ENCODE results near the gene SOAT1.
"Not testable (repeated sequence)": the region's sequence is repeated elsewhere in the genome, so short reads cannot be mapped to it uniquely, and the experiment has no call there.

Gene SOAT1

GRCh38 chr1:179353546-179353945 lies 59.9 kb downstream of the SOAT1 start:
- Histone ChIP-seq H3K36me3 (ENCODE audit: control insufficient read depth in 1 of 2, insufficient read depth in 2 of 2, low read length in 2 of 2) (peaks cover 23 to 28% of the 10 kb centered on the region in 2 donors), H3K4me3 (ENCODE audit: low read depth in 1 of 2, low read length in 2 of 2) (no peak overlapping the region), H3K27me3 (ENCODE audit: low read depth, low read length) (no peaks in the 10 kb centered on the region), H3K9me3 (ENCODE audit: control insufficient read depth in 1 of 2, low read length in 2 of 2) (no peaks in the 10 kb centered on the region), H3K27ac (ENCODE audit: low read length) (no peak overlapping the region), H3K4me1 (ENCODE audit: control insufficient read depth in 1 of 2, insufficient read depth in 2 of 2, low read length in 2 of 2) (no peaks in the 10 kb centered on the region)

GRCh38 chr1:179361631-179362030 lies 68.0 kb downstream of the SOAT1 start:
- H3K4me3 ChIP-seq (ENCODE audit: low read depth in 1 of 2, low read length in 2 of 2); H3K27ac ChIP-seq (ENCODE audit: low read length); H3K4me1 ChIP-seq (ENCODE audit: control insufficient read depth in 1 of 2, insufficient read depth in 2 of 2, low read length in 2 of 2); H3K9me3 ChIP-seq (ENCODE audit: control insufficient read depth in 1 of 2, low read length in 2 of 2); H3K36me3 ChIP-seq (ENCODE audit: control insufficient read depth in 1 of 2, insufficient read depth in 2 of 2, low read length in 2 of 2); H3K27me3 ChIP-seq (ENCODE audit: low read depth, low read length): not testable (repeated sequence)

- Histone ChIP-seq H3K36me3 (ENCODE audit: control insufficient read depth in 1 of 2, insufficient read depth in 2 of 2, low read length in 2 of 2) (peaks cover 0 to 3% of the 10 kb centered on the region in 2 donors), H3K27me3 (ENCODE audit: low read depth, low read length) (no peaks in the 10 kb centered on the region), H3K27ac (ENCODE audit: low read length) (peak within 1 kb of the TSS; percentile 93), H3K4me3 (ENCODE audit: low read depth in 1 of 2, low read length in 2 of 2) (peak within 1 kb of the TSS; percentile 79 to 88), H3K9me3 (ENCODE audit: control insufficient read depth in 1 of 2, low read length in 2 of 2) (no peaks in the 10 kb centered on the region), H3K4me1 (ENCODE audit: control insufficient read depth in 1 of 2, insufficient read depth in 2 of 2, low read length in 2 of 2) (no peaks in the 10 kb centered on the region)
These were observed 71.9 kb downstream of the SOAT1 start, which contains the start of gene AXDND1 for GRCh38 chr1:179365342-179366092. Gene AXDND1, plus strand, starts transcription at chr1:179365971. Its CDS starts 539 bp downstream, at chr1:179366510.

- Histone ChIP-seq H3K36me3 (ENCODE audit: control insufficient read depth in 1 of 2, insufficient read depth in 2 of 2, low read length in 2 of 2) (peaks cover 0 to 3% of the 10 kb centered on the region in 2 donors), H3K4me1 (ENCODE audit: control insufficient read depth in 1 of 2, insufficient read depth in 2 of 2, low read length in 2 of 2) (no peaks in the 10 kb centered on the region), H3K9me3 (ENCODE audit: control insufficient read depth in 1 of 2, low read length in 2 of 2) (no peaks in the 10 kb centered on the region), H3K4me3 (ENCODE audit: low read depth in 1 of 2, low read length in 2 of 2) (peak overlapping the region; percentile 79 to 88), H3K27ac (ENCODE audit: low read length) (peak overlapping the region; percentile 93), H3K27me3 (ENCODE audit: low read depth, low read length) (no peaks in the 10 kb centered on the region)
These were observed 72.7 kb downstream of the SOAT1 start for GRCh38 chr1:179366093-179366800.

- peaks cover 0 to 3% of the 10 kb centered on the region in 2 donors for H3K36me3 ChIP-seq (ENCODE audit: control insufficient read depth in 1 of 2, insufficient read depth in 2 of 2, low read length in 2 of 2)
- no peak overlapping the region for H3K4me3 ChIP-seq (ENCODE audit: low read depth in 1 of 2, low read length in 2 of 2)
- no peaks in the 10 kb centered on the region for H3K27me3 ChIP-seq (ENCODE audit: low read depth, low read length)
- no peak overlapping the region for H3K27ac ChIP-seq (ENCODE audit: low read length)
- no peaks in the 10 kb centered on the region for H3K4me1 ChIP-seq (ENCODE audit: control insufficient read depth in 1 of 2, insufficient read depth in 2 of 2, low read length in 2 of 2)
- H3K9me3 ChIP-seq (ENCODE audit: control insufficient read depth in 1 of 2, low read length in 2 of 2): no peaks in the 10 kb centered on the region
These were observed 76.2 kb downstream of the SOAT1 start for GRCh38 chr1:179369751-179370341.

- H3K27me3 ChIP-seq (ENCODE audit: low read depth, low read length): no peaks in the 10 kb centered on the region
- no peaks in the 10 kb centered on the region for H3K36me3 ChIP-seq (ENCODE audit: control insufficient read depth in 1 of 2, insufficient read depth in 2 of 2, low read length in 2 of 2)
- H3K4me1 ChIP-seq (ENCODE audit: control insufficient read depth in 1 of 2, insufficient read depth in 2 of 2, low read length in 2 of 2): no peaks in the 10 kb centered on the region
- no peaks in the 10 kb centered on the region for H3K9me3 ChIP-seq (ENCODE audit: control insufficient read depth in 1 of 2, low read length in 2 of 2)
- H3K27ac ChIP-seq (ENCODE audit: low read length): no peak overlapping the region
- H3K4me3 ChIP-seq (ENCODE audit: low read depth in 1 of 2, low read length in 2 of 2): no peak overlapping the region
These were observed 78.6 kb downstream of the SOAT1 start for GRCh38 chr1:179372160-179372559.

- no peaks in the 10 kb centered on the region for H3K4me1 ChIP-seq (ENCODE audit: control insufficient read depth in 1 of 2, insufficient read depth in 2 of 2, low read length in 2 of 2)
- H3K4me3 ChIP-seq (ENCODE audit: low read depth in 1 of 2, low read length in 2 of 2): no peak overlapping the region
- H3K27ac ChIP-seq (ENCODE audit: low read length): no peak overlapping the region
- H3K9me3 ChIP-seq (ENCODE audit: control insufficient read depth in 1 of 2, low read length in 2 of 2): no peaks in the 10 kb centered on the region
- H3K27me3 ChIP-seq (ENCODE audit: low read depth, low read length): no peaks in the 10 kb centered on the region
- H3K36me3 ChIP-seq (ENCODE audit: control insufficient read depth in 1 of 2, insufficient read depth in 2 of 2, low read length in 2 of 2): no peaks in the 10 kb centered on the region
These were observed 82.6 kb downstream of the SOAT1 start for GRCh38 chr1:179376223-179376622.

- Histone ChIP-seq H3K27me3 (ENCODE audit: low read depth, low read length) (no peaks in the 10 kb centered on the region), H3K9me3 (ENCODE audit: control insufficient read depth in 1 of 2, low read length in 2 of 2) (no peaks in the 10 kb centered on the region), H3K4me1 (ENCODE audit: control insufficient read depth in 1 of 2, insufficient read depth in 2 of 2, low read length in 2 of 2) (no peaks in the 10 kb centered on the region), H3K4me3 (ENCODE audit: low read depth in 1 of 2, low read length in 2 of 2) (no peak overlapping the region), H3K27ac (ENCODE audit: low read length) (no peak overlapping the region), H3K36me3 (ENCODE audit: control insufficient read depth in 1 of 2, insufficient read depth in 2 of 2, low read length in 2 of 2) (no peaks in the 10 kb centered on the region)
These were observed 86.7 kb downstream of the SOAT1 start for GRCh38 chr1:179380299-179380698.

GRCh38 chr1:179384027-179384426 lies 90.4 kb downstream of the SOAT1 start:
- Histone ChIP-seq H3K4me3 (ENCODE audit: low read depth in 1 of 2, low read length in 2 of 2) (no peak overlapping the region), H3K4me1 (ENCODE audit: control insufficient read depth in 1 of 2, insufficient read depth in 2 of 2, low read length in 2 of 2) (no peaks in the 10 kb centered on the region), H3K27ac (ENCODE audit: low read length) (no peak overlapping the region), H3K36me3 (ENCODE audit: control insufficient read depth in 1 of 2, insufficient read depth in 2 of 2, low read length in 2 of 2) (no peaks in the 10 kb centered on the region), H3K9me3 (ENCODE audit: control insufficient read depth in 1 of 2, low read length in 2 of 2) (no peaks in the 10 kb centered on the region), H3K27me3 (ENCODE audit: low read depth, low read length) (no peaks in the 10 kb centered on the region)

GRCh38 chr1:179385510-179385909 lies 91.9 kb downstream of the SOAT1 start:
- H3K4me1 ChIP-seq (ENCODE audit: control insufficient read depth in 1 of 2, insufficient read depth in 2 of 2, low read length in 2 of 2): no peaks in the 10 kb centered on the region
- H3K36me3 ChIP-seq (ENCODE audit: control insufficient read depth in 1 of 2, insufficient read depth in 2 of 2, low read length in 2 of 2): no peaks in the 10 kb centered on the region
- H3K27me3 ChIP-seq (ENCODE audit: low read depth, low read length): no peaks in the 10 kb centered on the region
- no peak overlapping the region for H3K27ac ChIP-seq (ENCODE audit: low read length)
- H3K4me3 ChIP-seq (ENCODE audit: low read depth in 1 of 2, low read length in 2 of 2): no peak overlapping the region
- H3K9me3 ChIP-seq (ENCODE audit: control insufficient read depth in 1 of 2, low read length in 2 of 2): no peaks in the 10 kb centered on the region

- H3K4me3 ChIP-seq (ENCODE audit: low read depth in 1 of 2, low read length in 2 of 2): no peak overlapping the region
- H3K9me3 ChIP-seq (ENCODE audit: control insufficient read depth in 1 of 2, low read length in 2 of 2): peaks cover 0 to 3% of the 10 kb centered on the region in 2 donors
- no peaks in the 10 kb centered on the region for H3K36me3 ChIP-seq (ENCODE audit: control insufficient read depth in 1 of 2, insufficient read depth in 2 of 2, low read length in 2 of 2)
- H3K27me3 ChIP-seq (ENCODE audit: low read depth, low read length): no peaks in the 10 kb centered on the region
- H3K4me1 ChIP-seq (ENCODE audit: control insufficient read depth in 1 of 2, insufficient read depth in 2 of 2, low read length in 2 of 2): no peaks in the 10 kb centered on the region
- no peak overlapping the region for H3K27ac ChIP-seq (ENCODE audit: low read length)
These were observed 100.1 kb downstream of the SOAT1 start for GRCh38 chr1:179393721-179394120.

All from muscle layer of duodenum (tissue), 2 donors.